Natural killer cell treated with Interleukin-12 subunit alpha and Interleukin-12 subunit beta and Interleukin-15 and Interleukin-18, amount 100 ng/mL, for 72 hours (primary cell): Measurements from ENCODE around the gene FBXL13. TPM values are rescaled to one million over a fixed set of nuclear protein-coding genes. Genes with fewer than 3 reads are reported as not detected.
A peak's percentile ranks its signal among the peaks of the same experiment; 100 is the strongest.
"Not testable (repeated sequence)": the region's sequence is repeated elsewhere in the genome, so short reads cannot be mapped to it uniquely, and the experiment has no call there.

Source experiments
- ATAC-seq, 2 donors: fragments of 150-1000 bp; cut with Tn5 transposase in 1 of 2; sonication (Bioruptor Pico), chemical (Tn5 transposase) in 1 of 2; 2 replicates each; pipeline ENCODE4 v1.10.0; 2021
- DNase-seq: peaks from one replicate; pipeline ENCODE4 v3.0.0; 2022; ENCODE audit warnings: low spot score
- H3K27ac Mint-ChIP-seq, 2 donors: 1 replicate in 1 of 2; 2 replicates in 1 of 2; pipeline ENCODE4 v1.8.0; 2022; ENCODE audit warnings: mixed read lengths in 2 of 2, mild to moderate bottlenecking in 1 of 2, moderate library complexity in 1 of 2
- H3K27me3 Mint-ChIP-seq, 2 donors: 1 replicate in 1 of 2; 2 replicates in 1 of 2; pipeline ENCODE4 v1.8.0; 2022; ENCODE audit warnings: mixed read lengths in 2 of 2
- H3K36me3 Mint-ChIP-seq: one replicate; pipeline ENCODE4 v1.8.0; 2022; ENCODE audit warnings: mixed read lengths
- H3K4me1 Mint-ChIP-seq, 2 donors: 1 replicate in 1 of 2; 2 replicates in 1 of 2; pipeline ENCODE4 v1.8.0; 2022; ENCODE audit warnings: low read depth in 2 of 2, mixed read lengths in 2 of 2, mild to moderate bottlenecking in 1 of 2
- H3K4me3 Mint-ChIP-seq: one replicate; pipeline ENCODE4 v1.8.0; 2022; ENCODE audit warnings: mixed read lengths
- H3K9me3 Mint-ChIP-seq: 2 replicates; pipeline ENCODE4 v1.8.0; 2022; ENCODE audit warnings: mixed read lengths
- total RNA-seq, 2 donors: library from RNA; stranded (reverse); gene quantifications; one replicate each; pipeline ENCODE4 v1.2.3, GENCODE V29; 2022

The FBXL13 gene
- total RNA-seq, 2 donors from 2014 or later: 0.43 to 0.86 TPM

GRCh38 chr7:102819151-102819550 is 255.4 kb downstream of the FBXL13 start:
- Mint-ChIP-seq H3K9me3 (no peaks in the 10 kb centered on the region), H3K36me3 (no peaks in the 10 kb centered on the region), H3K27me3 (no peaks in the 10 kb centered on the region), H3K4me3 (no peak overlapping the region), H3K27ac (no peak overlapping the region), H3K4me1 (no peaks in the 10 kb centered on the region)
- ATAC-seq (no peak), DNase-seq (no peak)

GRCh38 chr7:102817616-102818573 is 256.7 kb downstream of the FBXL13 start:
- no peaks in the 10 kb centered on the region for H3K27me3 Mint-ChIP-seq
- DNase-seq (no peak), ATAC-seq (no peak)
- H3K4me3 Mint-ChIP-seq: no peak overlapping the region
- no peak overlapping the region for H3K27ac Mint-ChIP-seq
- H3K36me3 Mint-ChIP-seq: no peaks in the 10 kb centered on the region
- peaks cover 0 to 5% of the 10 kb centered on the region in 2 donors for H3K4me1 Mint-ChIP-seq
- H3K9me3 Mint-ChIP-seq: no peaks in the 10 kb centered on the region

GRCh38 chr7:102814025-102814471 is 260.5 kb downstream of the FBXL13 start:
- no peaks in the 10 kb centered on the region for H3K36me3 Mint-ChIP-seq
- no peak overlapping the region for H3K27ac Mint-ChIP-seq
- H3K9me3 Mint-ChIP-seq: no peaks in the 10 kb centered on the region
- H3K27me3 Mint-ChIP-seq: no peaks in the 10 kb centered on the region
- ATAC-seq (peak in 1 of 2 donors; percentile 66), DNase-seq (no peak)
- H3K4me3 Mint-ChIP-seq: no peak overlapping the region
- H3K4me1 Mint-ChIP-seq: peaks cover 0 to 10% of the 10 kb centered on the region in 2 donors

- DNase-seq: no peak
- Mint-ChIP-seq H3K36me3 (no peaks in the 10 kb centered on the region), H3K4me3 (no peak overlapping the region), H3K9me3 (no peaks in the 10 kb centered on the region), H3K27me3 (no peaks in the 10 kb centered on the region), H3K27ac (no peak overlapping the region), H3K4me1 (peaks cover 0 to 10% of the 10 kb centered on the region in 2 donors)
- no peak for ATAC-seq
These were observed 261.2 kb downstream of the FBXL13 start for GRCh38 chr7:102813191-102814024.

- Mint-ChIP-seq H3K36me3 (no peaks in the 10 kb centered on the region), H3K4me3 (no peak overlapping the region), H3K9me3 (no peaks in the 10 kb centered on the region), H3K27ac (no peak overlapping the region), H3K27me3 (no peaks in the 10 kb centered on the region), H3K4me1 (peaks cover 0 to 10% of the 10 kb centered on the region in 2 donors)
- DNase-seq (no peak), ATAC-seq (no peak)
These were observed 262.5 kb downstream of the FBXL13 start for GRCh38 chr7:102811942-102812678.

GRCh38 chr7:102810916-102811315 is 263.7 kb downstream of the FBXL13 start:
- ATAC-seq (no peak), DNase-seq (no peak)
- H3K4me1 Mint-ChIP-seq: peaks cover 0 to 10% of the 10 kb centered on the region in 2 donors
- no peaks in the 10 kb centered on the region for H3K9me3 Mint-ChIP-seq
- H3K4me3 Mint-ChIP-seq: no peak overlapping the region
- H3K27me3 Mint-ChIP-seq: no peaks in the 10 kb centered on the region
- H3K27ac Mint-ChIP-seq: no peak overlapping the region
- no peaks in the 10 kb centered on the region for H3K36me3 Mint-ChIP-seq

GRCh38 chr7:102806613-102807012 is 268.0 kb downstream of the FBXL13 start:
- DNase-seq (no peak), ATAC-seq (no peak)
- H3K4me1 Mint-ChIP-seq: peaks cover 0 to 3% of the 10 kb centered on the region in 2 donors
- H3K27me3 Mint-ChIP-seq: no peaks in the 10 kb centered on the region
- no peak overlapping the region for H3K4me3 Mint-ChIP-seq
- H3K27ac Mint-ChIP-seq: no peak overlapping the region
- H3K36me3 Mint-ChIP-seq: no peaks in the 10 kb centered on the region
- H3K9me3 Mint-ChIP-seq: peaks cover 9% of the 10 kb centered on the region

GRCh38 chr7:102795987-102796595 is 278.5 kb downstream of the FBXL13 start:
- peaks cover 21% of the 10 kb centered on the region for H3K36me3 Mint-ChIP-seq
- H3K4me1 Mint-ChIP-seq, DNase-seq, H3K27ac Mint-ChIP-seq, ATAC-seq, H3K9me3 Mint-ChIP-seq, H3K4me3 Mint-ChIP-seq, H3K27me3 Mint-ChIP-seq: not testable (repeated sequence)

GRCh38 chr7:102794567-102794966 is 280.0 kb downstream of the FBXL13 start:
- DNase-seq, H3K4me3 Mint-ChIP-seq, H3K27me3 Mint-ChIP-seq, H3K9me3 Mint-ChIP-seq, ATAC-seq, H3K4me1 Mint-ChIP-seq, H3K27ac Mint-ChIP-seq: not testable (repeated sequence)
- H3K36me3 Mint-ChIP-seq: peaks cover 15% of the 10 kb centered on the region

GRCh38 chr7:102791831-102792230 is 282.8 kb downstream of the FBXL13 start:
- not testable (repeated sequence) for H3K4me3 Mint-ChIP-seq, ATAC-seq, H3K27me3 Mint-ChIP-seq, H3K4me1 Mint-ChIP-seq, H3K27ac Mint-ChIP-seq, DNase-seq, H3K9me3 Mint-ChIP-seq
- peaks cover 11% of the 10 kb centered on the region for H3K36me3 Mint-ChIP-seq

- ATAC-seq, H3K4me3 Mint-ChIP-seq, H3K4me1 Mint-ChIP-seq, DNase-seq, H3K27me3 Mint-ChIP-seq, H3K27ac Mint-ChIP-seq, H3K9me3 Mint-ChIP-seq: not testable (repeated sequence)
- peaks cover 11% of the 10 kb centered on the region for H3K36me3 Mint-ChIP-seq
These were observed 283.2 kb downstream of the FBXL13 start for GRCh38 chr7:102791367-102791766.

GRCh38 chr7:102790364-102791100 is 284.1 kb downstream of the FBXL13 start:
- peaks cover 11% of the 10 kb centered on the region for H3K36me3 Mint-ChIP-seq
- not testable (repeated sequence) for H3K27ac Mint-ChIP-seq, H3K4me3 Mint-ChIP-seq, H3K27me3 Mint-ChIP-seq, DNase-seq, H3K4me1 Mint-ChIP-seq, ATAC-seq, H3K9me3 Mint-ChIP-seq
